ENCODE results near the gene NDST3.

DNA sequence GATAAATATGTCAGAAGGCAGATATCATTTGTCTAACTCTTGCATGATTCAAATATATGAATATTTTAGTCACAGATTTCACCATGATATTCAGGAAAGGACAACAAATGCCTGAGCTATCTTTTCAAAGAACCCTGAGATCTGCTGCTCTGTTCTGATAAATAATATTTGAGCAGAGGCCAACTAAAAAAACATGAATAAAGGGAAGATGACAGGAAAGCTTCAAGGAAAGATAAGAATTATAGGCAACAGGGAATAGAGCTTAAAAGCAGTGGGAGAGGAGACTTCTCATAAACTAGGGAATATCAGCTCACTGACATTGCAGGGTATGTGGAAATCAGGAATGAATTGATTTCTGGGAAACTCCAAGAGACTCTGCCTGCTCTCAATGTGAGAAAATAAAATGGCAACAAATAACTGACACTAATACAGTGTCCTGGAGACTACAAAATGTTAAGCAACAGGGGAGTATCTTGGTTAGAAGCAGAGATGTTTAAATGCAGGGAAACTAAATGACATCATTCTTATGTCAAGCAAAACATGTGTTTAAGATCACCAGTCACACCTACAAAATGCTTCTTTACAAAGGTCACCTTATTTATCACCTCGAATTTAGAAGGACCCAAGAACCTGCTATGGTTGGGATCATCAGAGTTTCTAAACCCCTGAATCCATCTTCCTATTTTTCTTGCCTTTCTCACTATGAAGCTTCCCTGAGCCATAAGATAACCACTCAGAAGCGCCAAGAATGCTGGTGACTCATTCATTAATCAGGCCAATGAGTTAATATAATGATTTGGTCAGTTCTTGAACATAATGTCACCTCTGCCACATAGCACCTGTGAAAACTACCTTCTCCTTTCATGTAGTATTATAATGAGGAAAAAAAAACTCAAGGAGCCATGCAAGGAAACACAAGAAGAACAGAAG lies 78.1 kb downstream of the NDST3 start:
- TF ChIP-seq, protein P1, sequence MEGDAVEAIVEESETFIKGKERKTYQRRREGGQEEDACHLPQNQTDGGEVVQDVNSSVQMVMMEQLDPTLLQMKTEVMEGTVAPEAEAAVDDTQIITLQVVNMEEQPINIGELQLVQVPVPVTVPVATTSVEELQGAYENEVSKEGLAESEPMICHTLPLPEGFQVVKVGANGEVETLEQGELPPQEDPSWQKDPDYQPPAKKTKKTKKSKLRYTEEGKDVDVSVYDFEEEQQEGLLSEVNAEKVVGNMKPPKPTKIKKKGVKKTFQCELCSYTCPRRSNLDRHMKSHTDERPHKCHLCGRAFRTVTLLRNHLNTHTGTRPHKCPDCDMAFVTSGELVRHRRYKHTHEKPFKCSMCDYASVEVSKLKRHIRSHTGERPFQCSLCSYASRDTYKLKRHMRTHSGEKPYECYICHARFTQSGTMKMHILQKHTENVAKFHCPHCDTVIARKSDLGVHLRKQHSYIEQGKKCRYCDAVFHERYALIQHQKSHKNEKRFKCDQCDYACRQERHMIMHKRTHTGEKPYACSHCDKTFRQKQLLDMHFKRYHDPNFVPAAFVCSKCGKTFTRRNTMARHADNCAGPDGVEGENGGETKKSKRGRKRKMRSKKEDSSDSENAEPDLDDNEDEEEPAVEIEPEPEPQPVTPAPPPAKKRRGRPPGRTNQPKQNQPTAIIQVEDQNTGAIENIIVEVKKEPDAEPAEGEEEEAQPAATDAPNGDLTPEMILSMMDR (IDR thresholded peaks at IDR 0.05) = no peak
- TF ChIP-seq POLR2A (IDR thresholded peaks at IDR 0.05) = no peak
